ENCODE results near the gene QSOX1.

The QSOX1 gene

GRCh38 chr1:180170546-180171151 lies 16.0 kb downstream of the QSOX1 start:
- DNase-seq: no peak

DNA sequence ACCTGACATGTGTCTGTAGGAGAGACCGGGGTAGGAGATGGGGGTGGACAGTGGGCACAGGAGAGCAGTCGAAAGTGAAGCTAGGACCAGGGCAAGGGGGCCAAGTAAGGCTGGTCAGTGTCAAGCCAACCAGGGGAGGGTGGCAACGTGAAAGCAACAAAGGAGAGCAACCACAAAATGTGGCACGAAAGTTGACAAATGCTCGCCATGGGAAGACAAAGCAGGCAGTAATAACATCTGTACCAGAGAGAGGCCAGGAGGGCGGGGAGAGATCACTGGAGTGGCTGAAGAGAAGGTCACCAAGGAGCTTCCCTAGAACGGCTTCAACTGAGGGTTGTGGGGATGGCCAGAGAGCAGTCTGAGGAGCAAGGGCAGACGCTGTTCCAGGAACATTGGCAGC lies 17.0 kb downstream of the QSOX1 start:
- no peak for DNase-seq

GRCh38 chr1:180173451-180173850 lies 18.8 kb downstream of the QSOX1 start:
- DNase-seq: no peak

GRCh38 chr1:180173952-180174351 lies 19.3 kb downstream of the QSOX1 start:
- DNase-seq: peak in 1 of 2 experiments; percentile 67

GRCh38 chr1:180175291-180175690 lies 20.6 kb downstream of the QSOX1 start:
- DNase-seq: no peak

DNA sequence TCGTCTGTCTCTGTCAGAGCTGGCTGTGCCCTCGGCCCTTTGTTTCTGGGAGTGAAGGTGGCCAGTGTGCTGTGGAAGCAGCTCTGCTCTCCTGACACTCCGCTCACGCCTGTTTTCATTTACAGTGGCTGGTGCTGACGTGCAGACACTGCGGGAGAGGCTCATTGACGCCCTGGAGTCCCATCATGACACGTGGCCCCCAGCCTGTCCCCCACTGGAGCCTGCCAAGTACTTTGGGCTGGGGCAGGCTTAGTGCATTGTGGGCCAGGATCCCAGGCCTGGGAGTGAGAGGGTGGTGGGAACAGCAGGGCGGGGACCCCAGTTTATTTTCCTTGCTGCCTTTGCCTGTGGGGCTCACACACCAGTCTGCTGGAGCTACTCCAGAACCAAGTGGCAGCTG lies 21.1 kb downstream of the QSOX1 start:
- no peak for DNase-seq

- no peak for DNase-seq
Measured at GRCh38 chr1:180176965-180177364, 22.3 kb downstream of the QSOX1 start.

- DNase-seq: no peak
Measured at GRCh38 chr1:180177931-180178330, 23.3 kb downstream of the QSOX1 start.

DNA sequence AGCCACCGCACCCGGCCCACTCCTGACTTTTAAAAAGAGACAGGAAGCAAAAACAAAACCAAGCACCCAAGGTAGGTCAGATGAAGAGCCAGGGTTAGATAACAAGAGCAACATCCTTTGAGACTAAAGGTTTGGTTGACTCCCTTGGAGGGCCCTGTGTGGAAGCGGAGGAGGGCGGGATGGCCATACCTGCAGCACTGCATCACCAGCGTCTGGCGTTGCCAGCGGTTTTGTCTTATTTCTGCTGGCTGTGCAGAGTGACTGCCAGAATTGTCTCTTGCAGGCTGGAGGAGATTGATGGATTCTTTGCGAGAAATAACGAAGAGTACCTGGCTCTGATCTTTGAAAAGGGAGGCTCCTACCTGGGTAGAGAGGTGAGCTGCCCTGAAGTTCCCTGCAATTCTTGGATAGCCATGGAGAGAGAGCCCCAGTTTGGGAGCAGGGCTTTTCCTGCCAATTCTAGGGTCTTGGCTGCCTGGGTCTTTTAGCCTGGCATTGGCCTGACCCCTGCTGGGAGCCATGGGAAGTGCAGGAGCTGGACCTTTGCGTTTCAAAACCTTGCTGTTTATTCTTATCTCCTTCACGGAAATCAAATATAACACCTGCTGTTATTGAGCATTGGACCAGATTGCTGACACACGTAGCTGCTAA lies 24.0 kb downstream of the QSOX1 start:
- no peak for DNase-seq

DNA sequence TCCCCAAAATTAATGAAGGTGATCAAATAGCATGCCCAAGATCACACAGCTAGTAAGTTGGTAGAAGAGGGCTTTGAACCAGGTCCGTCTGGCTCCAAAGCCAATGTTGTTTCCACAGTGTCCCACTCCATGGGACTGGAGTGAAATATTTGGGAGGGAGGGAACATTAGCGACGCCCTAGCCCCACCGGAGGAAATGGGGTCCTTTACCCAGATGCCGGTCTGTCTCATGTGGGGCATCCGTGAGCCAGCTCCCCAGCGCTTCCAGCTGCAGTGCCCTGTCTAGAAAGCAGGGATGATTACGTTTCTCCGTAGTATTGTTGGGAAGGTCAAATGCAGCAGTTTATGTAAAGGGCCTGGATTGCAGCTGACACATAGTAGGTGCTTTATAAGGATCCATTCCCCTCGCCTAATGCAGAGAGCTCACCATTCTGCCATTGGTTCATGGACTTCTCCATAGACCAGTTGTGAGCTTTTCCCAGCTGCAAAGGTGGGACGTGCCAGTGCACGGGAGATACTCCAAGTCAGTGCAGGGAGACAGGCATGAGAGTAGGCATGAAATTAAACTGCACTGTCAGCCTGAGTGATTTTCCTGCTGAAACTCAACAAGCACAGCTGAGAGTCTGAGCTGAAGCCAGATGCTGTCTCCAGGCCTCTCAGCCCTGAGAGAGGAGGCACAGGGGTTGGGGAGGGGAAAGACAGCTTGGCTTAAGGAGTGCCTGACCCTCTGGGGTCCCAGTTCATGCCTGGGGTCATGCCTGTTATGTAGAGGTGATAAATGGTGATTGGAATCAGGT lies 24.7 kb downstream of the QSOX1 start:
- no peak for DNase-seq

DNA sequence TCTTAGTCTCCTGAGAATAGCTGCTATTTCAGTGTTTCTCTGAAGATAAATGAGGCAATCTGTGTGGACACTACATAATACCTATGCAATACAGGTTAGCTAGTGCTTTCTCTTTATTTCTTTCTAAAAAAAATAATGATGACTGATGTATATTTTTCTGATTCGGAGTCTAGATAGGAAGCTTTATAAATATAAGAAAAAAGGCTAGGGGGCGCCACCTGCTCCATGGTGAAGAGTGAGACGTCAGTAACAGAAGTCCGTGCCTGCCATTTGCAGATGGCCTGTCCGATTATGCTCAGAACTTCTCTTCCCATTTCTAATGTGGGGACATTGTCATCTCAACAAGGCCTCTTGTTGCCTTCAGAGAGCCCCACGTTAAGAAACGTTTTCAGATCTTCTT lies 26.4 kb downstream of the QSOX1 start:
- no peak for DNase-seq

DNA sequence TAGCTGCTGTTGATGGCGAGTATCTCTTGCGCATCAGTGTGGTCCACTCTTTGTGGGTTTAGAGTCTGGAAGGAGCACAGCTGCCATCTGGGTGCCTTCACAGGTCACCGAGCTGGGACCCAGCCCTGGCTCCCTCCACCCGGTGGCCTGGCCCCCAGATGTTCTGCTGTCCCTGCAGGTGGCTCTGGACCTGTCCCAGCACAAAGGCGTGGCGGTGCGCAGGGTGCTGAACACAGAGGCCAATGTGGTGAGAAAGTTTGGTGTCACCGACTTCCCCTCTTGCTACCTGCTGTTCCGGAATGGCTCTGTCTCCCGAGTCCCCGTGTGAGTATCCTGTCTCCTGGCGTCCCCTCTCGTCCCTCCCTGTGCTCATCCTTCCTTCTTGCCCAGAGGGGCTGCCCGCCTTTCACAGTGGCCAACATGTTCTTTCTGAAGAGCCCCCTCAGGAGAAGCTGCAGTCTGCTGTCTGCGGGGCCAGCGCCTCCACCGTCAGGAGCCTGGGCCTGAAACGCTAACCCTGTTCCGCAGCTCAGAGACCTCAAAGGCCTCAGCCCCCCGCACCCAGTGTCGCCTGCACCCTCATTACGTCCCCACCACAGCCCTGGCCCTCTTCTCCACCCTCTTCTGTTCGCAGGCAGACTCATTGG lies 27.4 kb downstream of the QSOX1 start:
- no peak for DNase-seq

DNA sequence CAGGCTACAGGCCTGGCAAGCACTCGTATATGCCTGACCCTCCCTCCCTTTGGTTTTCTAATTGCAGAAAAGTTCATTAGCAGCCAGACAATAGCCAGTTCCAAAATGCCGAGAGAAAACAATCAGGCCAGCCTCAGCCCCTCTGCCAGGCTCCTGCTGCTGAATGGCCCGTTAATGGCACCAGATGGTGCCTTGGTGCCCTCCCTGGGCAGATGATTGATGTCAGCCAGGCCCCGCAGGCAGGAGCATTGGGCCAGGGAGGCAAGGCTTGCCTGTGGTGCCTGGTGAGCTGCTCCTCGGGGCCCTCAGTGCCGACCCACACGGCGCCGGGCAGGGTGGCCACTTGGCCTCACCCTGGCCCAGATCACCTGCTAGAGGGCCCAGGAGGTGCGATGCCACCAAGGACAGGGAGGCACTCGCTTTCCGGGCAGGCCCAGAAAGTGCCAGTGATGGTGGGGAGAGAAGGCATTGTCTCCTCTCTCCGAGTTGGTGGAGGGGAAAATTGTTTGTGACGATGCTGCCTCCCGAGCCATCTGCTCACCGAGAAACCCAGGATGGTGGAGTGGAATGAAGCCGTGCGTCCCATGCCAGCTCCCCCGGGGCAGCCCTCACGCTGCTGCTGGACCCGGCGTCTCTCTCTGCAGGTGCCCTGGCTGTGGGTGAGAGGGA lies 28.1 kb downstream of the QSOX1 start:
- peak; percentile 84 to 94 for DNase-seq

DNA sequence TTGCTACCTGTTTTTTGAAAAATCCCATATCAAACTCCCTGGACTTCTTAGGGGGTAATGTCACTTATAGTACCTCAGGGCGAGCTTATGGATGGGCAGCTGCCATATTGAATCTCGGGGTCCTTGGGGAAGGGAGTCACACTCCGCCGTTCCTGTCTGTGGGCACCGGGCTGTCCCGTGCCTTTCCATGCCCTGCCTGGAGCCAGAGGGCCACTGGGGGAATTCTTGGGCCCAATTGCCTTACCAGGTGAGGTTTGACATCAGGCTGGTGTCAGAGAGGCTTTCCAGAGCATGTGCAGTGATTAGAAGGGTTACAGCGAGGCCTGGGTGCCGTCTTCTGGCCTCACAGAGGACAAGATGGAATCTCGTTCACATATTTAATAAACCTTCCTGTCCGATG lies 28.8 kb downstream of the QSOX1 start:
- no peak for DNase-seq

- DNase-seq: no peak
Measured at GRCh38 chr1:180184041-180184440, 29.4 kb downstream of the QSOX1 start.

DNA sequence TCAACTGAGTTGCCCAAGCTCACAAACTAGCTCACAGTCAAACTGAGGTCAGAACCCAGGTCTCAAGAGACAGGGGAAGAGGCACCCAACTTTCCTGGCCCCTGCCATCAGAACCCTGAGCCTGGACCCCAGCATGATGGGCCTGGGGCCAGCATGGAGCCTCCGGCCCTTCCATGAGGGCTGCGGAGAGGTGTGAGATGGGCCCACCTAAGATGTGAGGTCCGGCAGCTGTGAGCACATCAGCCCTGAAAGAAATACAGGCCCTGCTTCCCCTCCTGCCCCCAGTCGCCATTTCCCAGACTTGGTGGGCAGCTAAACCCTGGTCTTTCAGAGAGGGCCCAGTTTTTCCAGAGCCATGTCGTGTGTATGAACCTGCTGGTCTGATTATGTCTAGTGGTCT lies 30.6 kb downstream of the QSOX1 start:
- no peak for DNase-seq

DNA sequence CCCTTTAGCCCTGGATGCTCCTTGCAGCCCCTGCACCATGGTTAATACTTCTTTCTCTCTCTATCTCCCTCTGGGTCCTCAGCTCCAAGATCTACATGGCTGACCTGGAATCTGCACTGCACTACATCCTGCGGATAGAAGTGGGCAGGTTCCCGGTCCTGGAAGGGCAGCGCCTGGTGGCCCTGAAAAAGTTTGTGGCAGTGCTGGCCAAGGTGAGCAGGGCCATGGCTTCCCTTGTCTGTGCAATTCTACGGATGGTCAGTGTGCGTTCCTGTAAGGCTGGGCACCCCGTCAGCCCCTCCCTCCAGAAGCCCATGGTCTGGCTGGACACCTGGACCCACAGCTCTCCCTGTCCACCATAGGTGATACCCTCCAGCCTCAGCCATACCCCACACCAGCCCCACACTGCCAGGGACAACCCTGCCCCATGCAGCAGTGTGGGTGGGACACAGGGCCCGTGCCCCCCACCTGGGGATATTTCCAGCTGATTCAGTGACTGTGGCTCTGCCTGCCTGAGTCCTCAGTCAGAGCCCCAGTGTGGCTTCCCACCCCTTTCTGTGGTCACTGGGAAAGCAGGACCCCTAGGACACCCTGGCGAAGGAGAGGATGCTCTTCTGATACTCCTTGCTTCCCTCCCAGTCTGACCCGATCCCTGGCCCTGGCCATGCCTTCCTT lies 31.4 kb downstream of the QSOX1 start:
- DNase-seq: no peak

- no peak for DNase-seq
Measured at GRCh38 chr1:180186831-180187230, 32.2 kb downstream of the QSOX1 start.

- DNase-seq: no peak
Measured at GRCh38 chr1:180187626-180188025, 33.0 kb downstream of the QSOX1 start.

- DNase-seq: no peak
Measured at GRCh38 chr1:180188091-180188506, 33.4 kb downstream of the QSOX1 start.

- no peak for DNase-seq
Measured at GRCh38 chr1:180188684-180189175, 34.1 kb downstream of the QSOX1 start.

DNA sequence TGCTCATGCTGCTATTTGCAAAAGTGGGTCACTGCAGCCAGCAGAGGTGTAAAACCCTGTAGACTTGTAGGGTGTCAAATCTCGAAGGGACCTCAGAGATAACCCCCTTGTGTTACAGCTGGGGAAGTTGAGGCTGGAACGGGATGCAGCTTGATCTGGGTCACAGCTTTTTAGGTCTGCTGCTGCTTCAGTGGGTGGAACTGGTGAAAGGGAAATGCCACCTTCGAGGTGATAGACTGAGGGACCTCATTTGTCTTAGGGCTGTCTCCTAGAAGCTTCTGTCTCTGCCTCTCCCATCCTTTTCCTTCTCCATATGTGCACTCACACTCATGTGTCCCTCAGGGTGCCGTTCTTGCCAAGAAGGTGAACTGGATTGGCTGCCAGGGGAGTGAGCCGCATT lies 35.4 kb downstream of the QSOX1 start:
- DNase-seq: no peak

Measured in cerebellar nuclear complex (tissue), 1 donor.